Left ventricle myocardium superior (tissue), 1 donor: Measurements from ENCODE around the gene AGAP1. TPM values are rescaled to one million over a fixed set of nuclear protein-coding genes. Genes with fewer than 3 reads are reported as not detected.

Experiments used
- ATAC-seq: fragments of 200-7000 bp; cut with Tn5 transposase; one replicate; pipeline ENCODE4 v1.9.1; 2020; ENCODE audit warnings: mild to moderate bottlenecking, moderate library complexity
- DNase-seq: peaks from one replicate; pipeline ENCODE4 v3.0.0-alpha.2; 2020
- intact Hi-C: fragments of 100-400 bp; cut with micrococcal nuclease; formaldehyde crosslinking; loops from one replicate; pipeline ENCODE4 v1.11.0; 2022
- total RNA-seq: library from RNA; stranded (reverse); fragmentation: NEBNext Ultra II Directional; extraction: Animal tissue kit (Norgen Biotek cat#: 25700); gene quantifications from one replicate; pipeline ENCODE4 v1.2.1, GENCODE V29; 2021
- donor health status: DM: no; HTN: yes; CAD: no; lungs with severe emphysema.

The AGAP1 gene
- total RNA-seq, 1 donor from 2014 or later: 22.3 TPM

DNA sequence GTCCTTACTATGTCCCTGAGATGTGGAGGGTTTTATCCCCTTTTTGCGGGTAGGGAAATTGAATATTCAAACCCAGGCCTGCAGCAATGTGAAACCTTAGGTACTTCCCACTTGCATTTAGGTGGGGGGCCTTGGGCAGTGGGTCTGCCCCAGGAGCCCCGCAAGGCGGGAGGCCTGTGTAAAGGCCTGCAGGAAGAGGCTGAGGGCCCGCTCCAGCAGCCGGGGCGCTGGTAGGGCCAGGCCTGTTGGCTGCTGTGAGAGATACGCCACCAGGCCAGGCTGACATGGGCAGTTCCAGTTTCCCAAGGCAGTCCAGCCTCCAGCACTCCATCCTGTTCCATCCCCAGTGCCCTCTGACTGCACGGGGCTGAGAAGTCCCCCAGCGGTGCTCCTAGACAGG lies 610.1 kb downstream of the AGAP1 start:
- intact Hi-C loops: no loop called here
- ATAC-seq (no peak), DNase-seq (no peak)

DNA sequence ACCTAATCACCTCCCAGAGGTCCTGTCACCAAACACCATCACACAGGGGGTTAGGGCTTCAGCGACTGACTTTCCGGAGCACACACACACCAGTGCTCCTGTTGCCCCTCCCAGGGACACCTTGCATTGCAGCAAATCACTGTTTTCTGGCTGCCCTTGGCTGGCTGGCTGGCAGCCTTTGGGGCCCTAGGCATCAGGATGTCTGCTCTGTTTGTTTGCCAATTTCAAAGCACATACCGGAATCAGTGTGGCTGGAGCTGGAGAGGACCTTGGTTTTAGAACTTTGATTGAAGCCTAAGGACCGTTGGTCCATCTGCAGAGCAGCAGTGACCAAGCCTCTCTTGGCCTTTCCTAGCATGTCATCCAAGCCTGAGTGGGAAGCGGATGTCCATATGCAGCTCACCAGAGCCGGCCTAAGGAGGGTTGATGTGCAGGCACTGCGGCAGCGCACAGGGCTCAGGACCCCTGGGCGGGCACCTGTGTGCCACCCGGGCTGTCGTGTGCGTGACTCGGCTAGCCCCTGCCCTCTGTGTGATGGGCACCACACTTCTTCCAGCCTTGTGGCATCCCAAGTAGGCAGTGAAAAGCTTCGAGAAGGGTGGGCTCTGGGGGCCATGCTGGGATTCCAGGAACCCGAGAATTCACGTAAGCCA lies 612.2 kb downstream of the AGAP1 start:
- intact Hi-C loops: no loop called here
- ATAC-seq (no peak), DNase-seq (no peak)

GRCh38 chr2:236106761-236107160 lies 612.9 kb downstream of the AGAP1 start:
- ATAC-seq: no peak
- intact Hi-C loops: no loop called here
- no peak for DNase-seq

DNA sequence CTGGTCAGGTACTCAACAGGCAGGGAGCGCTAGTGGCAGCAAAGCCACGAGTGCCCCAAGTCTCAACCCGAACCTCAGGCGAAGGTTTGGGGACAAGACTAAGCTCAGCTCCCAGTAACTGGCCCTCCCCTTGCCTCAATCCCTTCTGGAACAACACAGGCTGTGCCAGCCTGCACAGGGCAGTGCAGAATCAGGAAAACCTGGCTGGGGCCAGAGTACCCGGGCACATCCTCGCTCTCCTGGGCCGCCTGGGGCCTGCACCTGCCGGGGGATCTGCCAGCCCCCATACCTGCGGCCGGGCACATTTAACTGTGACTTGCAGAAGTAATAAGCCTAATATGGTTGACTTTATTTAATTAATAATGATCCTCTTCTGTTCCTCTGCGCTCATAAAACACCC lies 613.7 kb downstream of the AGAP1 start:
- DNase-seq (no peak), ATAC-seq (no peak)
- intact Hi-C loops: no loop called here

GRCh38 chr2:236107942-236108625 lies 614.2 kb downstream of the AGAP1 start:
- no peak for DNase-seq
- no peak for ATAC-seq
- intact Hi-C loops: no loop called here

DNA sequence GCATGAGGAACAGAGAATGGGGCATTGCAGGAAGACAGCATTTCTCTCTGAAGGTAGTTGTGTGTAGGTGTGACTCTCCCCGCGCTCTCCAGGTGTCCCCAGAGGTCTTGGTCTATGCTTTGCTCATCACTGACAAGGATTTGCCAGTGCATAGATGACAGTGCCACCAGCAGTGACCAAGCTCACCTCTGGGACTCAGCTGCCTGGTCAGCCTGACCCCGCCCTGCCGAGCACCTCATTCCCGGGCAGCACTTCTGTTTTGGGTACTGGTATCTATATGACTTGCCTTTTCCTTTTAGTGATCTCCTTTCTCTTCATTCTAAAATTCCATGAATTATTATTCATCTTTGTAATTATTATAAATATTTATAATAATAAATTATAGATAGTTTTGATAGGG lies 615.2 kb downstream of the AGAP1 start:
- intact Hi-C loops: no loop called here
- DNase-seq: no peak
- ATAC-seq: no peak

GRCh38 chr2:236109473-236109872 lies 615.6 kb downstream of the AGAP1 start:
- intact Hi-C loops: no loop called here
- DNase-seq (no peak), ATAC-seq (no peak)

DNA sequence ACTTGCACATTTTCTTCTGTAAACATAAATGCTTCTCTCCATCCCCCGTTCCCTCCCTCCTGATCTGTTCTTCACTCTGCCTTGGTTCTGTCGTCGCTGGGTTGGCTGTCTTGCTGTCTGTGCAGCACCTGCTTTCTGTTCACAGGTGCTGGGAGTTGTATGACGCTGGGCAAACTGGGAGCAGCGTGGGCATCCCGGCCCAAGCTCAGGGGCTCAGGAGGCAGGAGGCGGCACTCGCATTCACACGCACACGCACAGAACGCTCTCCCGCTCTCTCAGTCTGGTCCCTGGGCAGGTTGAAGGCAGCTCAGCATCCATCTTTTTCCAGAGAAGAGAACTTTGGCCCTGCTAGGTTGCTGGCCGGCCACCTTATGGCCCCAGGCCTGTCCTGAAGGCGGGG lies 618.6 kb downstream of the AGAP1 start:
- ATAC-seq: no peak
- no peak for DNase-seq
- intact Hi-C loops: no loop called here

- DNase-seq (no peak), ATAC-seq (no peak)
- intact Hi-C loops: no loop called here
Measured at GRCh38 chr2:236113425-236113824, 619.6 kb downstream of the AGAP1 start.

DNA sequence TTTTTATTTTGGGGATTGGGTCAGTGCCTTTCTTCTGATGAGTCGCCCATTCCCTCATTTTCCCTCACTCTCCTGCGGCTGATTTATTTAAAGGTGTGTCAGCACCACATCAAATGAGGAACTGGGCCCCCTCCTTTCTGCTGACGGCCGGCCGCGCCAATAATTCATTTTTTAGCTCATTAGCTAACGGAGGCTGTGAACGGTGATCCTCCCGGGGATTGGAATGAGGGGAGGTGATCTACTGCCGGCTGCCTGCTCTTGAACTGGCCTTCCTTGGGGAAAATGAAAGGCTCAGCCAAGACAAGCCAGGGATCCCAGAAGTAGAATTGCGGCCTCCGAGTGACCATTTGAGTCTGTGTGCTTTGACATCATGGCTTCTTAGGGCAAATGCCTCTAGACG lies 620.1 kb downstream of the AGAP1 start:
- intact Hi-C loops: no loop called here
- DNase-seq: no peak

DNA sequence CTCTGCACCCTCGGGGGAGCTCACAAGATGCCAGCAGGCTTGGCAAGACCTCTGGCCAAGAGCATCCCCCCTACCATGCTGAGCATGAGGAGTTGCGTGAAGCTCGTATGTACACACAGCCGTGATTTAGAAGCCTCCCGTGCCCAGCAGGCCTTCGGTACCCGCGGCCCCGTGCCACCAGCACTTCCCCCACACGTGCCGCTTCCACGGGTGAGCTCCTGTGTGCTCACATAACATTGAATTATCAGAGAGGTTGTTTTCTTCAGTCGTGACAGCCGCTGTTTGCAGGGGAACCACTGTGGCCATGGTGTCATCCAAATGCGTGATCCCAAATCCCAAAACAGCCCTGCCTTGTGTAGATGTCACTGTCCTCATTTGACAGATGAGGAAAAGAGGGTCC lies 621.1 kb downstream of the AGAP1 start:
- DNase-seq (no peak), ATAC-seq (no peak)
- intact Hi-C loops: no loop called here

More for the DNA sequence above, 620.1 kb downstream of the AGAP1 start:
- ATAC-seq: no peak

GRCh38 chr2:236117401-236117800 lies 623.6 kb downstream of the AGAP1 start:
- intact Hi-C loops: no loop called here
- ATAC-seq (no peak), DNase-seq (no peak)

DNA sequence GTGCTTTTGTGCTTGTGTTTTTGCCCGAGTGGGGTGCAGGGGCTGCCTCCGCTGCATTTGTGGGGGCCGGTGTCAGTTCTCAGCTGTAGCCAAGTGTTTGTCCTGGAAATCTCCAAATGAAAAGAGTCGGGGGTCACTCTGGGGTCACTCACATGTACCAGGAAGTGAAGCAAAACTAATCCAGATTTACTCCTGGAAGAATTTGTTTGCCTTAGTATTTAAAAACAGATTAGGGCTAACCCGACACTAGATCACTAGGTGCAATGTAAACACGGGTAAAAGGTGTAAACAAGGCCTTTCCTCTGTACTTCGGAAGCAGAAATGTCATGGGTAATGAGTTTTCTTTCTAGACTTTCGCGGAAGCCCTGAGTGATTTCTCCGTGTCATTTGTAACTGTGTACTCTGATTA lies 624.0 kb downstream of the AGAP1 start:
- DNase-seq: no peak
- intact Hi-C loops: no loop called here

GRCh38 chr2:236119003-236119402 lies 625.2 kb downstream of the AGAP1 start:
- ATAC-seq: no peak
- peak; percentile 6 for DNase-seq
- intact Hi-C loops: no loop called here

More for the DNA sequence above, 624.0 kb downstream of the AGAP1 start:
- ATAC-seq: no peak

- peak; percentile 5 for DNase-seq
- intact Hi-C loops: no loop called here
- no peak for ATAC-seq
Measured at GRCh38 chr2:236119476-236119875, 625.6 kb downstream of the AGAP1 start.

DNA sequence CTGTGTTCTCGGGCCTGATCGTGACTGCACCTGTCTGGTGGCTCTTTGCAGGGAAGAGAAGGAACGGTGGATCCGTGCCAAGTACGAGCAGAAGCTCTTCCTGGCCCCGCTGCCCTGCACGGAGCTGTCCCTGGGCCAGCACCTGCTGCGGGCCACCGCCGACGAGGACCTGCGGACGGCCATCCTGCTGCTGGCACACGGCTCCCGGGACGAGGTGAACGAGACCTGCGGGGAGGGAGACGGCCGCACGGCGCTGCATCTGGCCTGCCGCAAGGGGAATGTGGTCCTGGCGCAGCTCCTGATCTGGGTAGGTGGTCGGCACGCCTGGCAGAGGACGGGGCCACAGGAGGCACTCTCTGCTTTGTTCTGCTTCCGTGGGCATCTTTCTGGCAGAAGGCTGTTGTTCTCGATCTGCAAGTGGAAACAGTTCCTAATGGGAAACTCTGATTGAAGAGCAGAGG lies 626.3 kb downstream of the AGAP1 start:
- intact Hi-C loops: no loop called here
- no peak for ATAC-seq
- no peak for DNase-seq

GRCh38 chr2:236120829-236121228 lies 627.0 kb downstream of the AGAP1 start:
- no peak for ATAC-seq
- DNase-seq: peak; percentile 3
- intact Hi-C loops: no loop called here

DNA sequence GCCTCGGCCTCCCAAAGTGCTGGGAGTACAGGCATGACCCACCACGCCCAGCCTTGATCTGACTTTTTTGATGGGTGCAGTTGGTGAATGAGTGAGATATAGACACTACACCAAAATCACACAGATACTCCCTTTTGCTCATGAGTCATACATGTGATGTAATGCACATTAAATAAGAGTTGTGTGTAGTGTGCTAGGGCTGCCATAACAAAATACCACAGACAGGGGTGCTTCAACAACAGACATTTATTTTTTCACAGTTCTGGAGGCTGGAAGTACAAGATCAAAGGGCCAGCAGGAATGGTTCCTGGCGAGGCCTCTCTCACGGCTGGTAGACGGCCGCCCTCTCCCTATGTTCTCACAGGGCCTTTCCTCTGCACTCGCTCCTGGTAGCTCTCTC lies 627.7 kb downstream of the AGAP1 start:
- DNase-seq (peak; percentile 14), ATAC-seq (no peak)
- intact Hi-C loops: no loop called here

- ATAC-seq: no peak
- intact Hi-C loops: no loop called here
- no peak for DNase-seq
Measured at GRCh38 chr2:236122236-236122635, 628.4 kb downstream of the AGAP1 start.

DNA sequence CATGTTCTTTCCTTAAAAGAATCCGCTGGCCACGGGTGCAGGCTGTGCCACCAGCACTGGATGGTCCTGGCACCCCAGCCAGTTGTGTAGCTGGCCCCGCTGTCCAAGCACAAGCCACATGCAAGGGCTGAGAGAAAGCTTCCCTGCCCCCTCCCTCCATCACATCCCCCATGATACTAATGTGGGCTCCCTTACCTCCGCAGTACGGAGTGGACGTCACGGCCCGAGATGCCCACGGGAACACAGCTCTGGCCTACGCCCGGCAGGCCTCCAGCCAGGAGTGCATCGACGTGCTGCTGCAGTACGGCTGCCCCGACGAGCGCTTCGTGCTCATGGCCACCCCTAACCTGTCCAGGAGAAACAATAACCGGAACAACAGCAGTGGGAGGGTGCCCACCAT lies 629.9 kb downstream of the AGAP1 start:
- DNase-seq (peak; percentile 8), ATAC-seq (no peak)
- intact Hi-C loops: no loop called here
